CD4-positive, alpha-beta T cell treated with Interleukin-4 for 1 hour (primary cell): ENCODE results near the gene RHOT2.

Source experiments
- DNase-seq, 2 donors: peaks; one replicate each; pipeline ENCODE4 v3.0.0-alpha.2; 2020 to 2022

The RHOT2 gene

GRCh38 chr16:667780-668518 lies at the start of gene RHOT2:
Gene RHOT2, plus strand, starts transcription at chr16:668132. Its CDS starts 68 bp downstream, at chr16:668200.
- peak; percentile 93 to 94 for DNase-seq

- DNase-seq, result no peak
Measured at GRCh38 chr16:619476-620100, 48.3 kb upstream of the RHOT2 start.

GRCh38 chr16:620700-621525 lies 47.0 kb upstream of the RHOT2 start:
- DNase-seq, result no peak

- DNase-seq, result no peak
Measured at GRCh38 chr16:621526-622105, 46.3 kb upstream of the RHOT2 start.

GRCh38 chr16:622920-623280 lies 45.0 kb upstream of the RHOT2 start:
- DNase-seq, result no peak

- DNase-seq, result no peak
Measured at GRCh38 chr16:624526-625070, 43.3 kb upstream of the RHOT2 start.

- no peak for DNase-seq
Measured at GRCh38 chr16:625117-625976, 42.6 kb upstream of the RHOT2 start.

- no peak for DNase-seq
Measured at GRCh38 chr16:625977-626765, 41.8 kb upstream of the RHOT2 start.

GRCh38 chr16:626787-627453 lies 41.0 kb upstream of the RHOT2 start:
- DNase-seq, result no peak

GRCh38 chr16:627454-628239 lies 40.3 kb upstream of the RHOT2 start:
- no peak for DNase-seq

GRCh38 chr16:628321-629061 lies 39.4 kb upstream of the RHOT2 start:
- no peak for DNase-seq

GRCh38 chr16:629185-629832 lies 38.6 kb upstream of the RHOT2 start:
- no peak for DNase-seq

GRCh38 chr16:629833-630248 lies 38.1 kb upstream of the RHOT2 start:
- no peak for DNase-seq

- DNase-seq, result no peak
Measured at GRCh38 chr16:630249-630814, 37.6 kb upstream of the RHOT2 start.

- no peak for DNase-seq
Measured at GRCh38 chr16:630815-631405, 37.0 kb upstream of the RHOT2 start, which contains the start of gene WFIKKN1. Gene WFIKKN1, plus strand, starts transcription at chr16:630985. Its CDS starts 269 bp downstream, at chr16:631254.

GRCh38 chr16:631808-632358 lies 36.0 kb upstream of the RHOT2 start:
- DNase-seq, result no peak
